GM12891 (cell line): Measurements from ENCODE around the gene PRXL2B.

Experiments used
- POLR2A ChIP-seq: IDR thresholded peaks from 2 replicates; pipeline ENCODE4 v1.6.1; 2011; ENCODE audit warnings: low read depth, low read length, control low read depth
- POLR2AphosphoS5 ChIP-seq: IDR thresholded peaks from 2 replicates; pipeline ENCODE4 v1.6.1; 2011; ENCODE audit warnings: low read depth, low read length, control low read depth

- TF ChIP-seq POLR2AphosphoS5, result no peak
- TF ChIP-seq POLR2A, result no peak
Observed at GRCh38 chr1:2604156-2604843, 17.7 kb downstream of the PRXL2B start.
